Measurements from ENCODE around the gene NT5C1A.

NT5C1A gene

DNA sequence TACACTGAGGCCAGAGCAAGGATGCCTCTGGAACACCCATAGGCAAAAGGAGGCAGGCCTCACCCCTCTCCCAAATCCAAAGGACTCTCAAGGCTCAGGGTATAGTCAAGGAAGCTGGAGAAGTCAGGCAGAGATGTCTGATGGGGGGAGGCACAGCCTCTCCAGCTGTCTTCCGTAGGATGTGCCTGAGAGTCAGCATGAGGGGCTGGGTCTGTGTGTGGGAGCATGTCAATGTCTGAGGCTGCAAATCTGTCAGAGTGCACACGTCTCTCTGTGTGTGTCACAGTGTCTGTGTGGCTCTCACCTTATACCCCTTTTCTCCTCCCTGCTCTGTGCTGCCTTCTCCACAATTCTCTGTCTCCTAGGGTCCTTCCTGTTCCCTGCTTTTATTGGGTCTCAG is 15.3 kb upstream of the NT5C1A start:
- ChIA-PET POLR2A (no interaction called here), CTCF (interaction anchor here (1.6 to 2.7 kb wide), 2 partner anchors 14 to 29 kb away, joined by 6 to 12 read pairs; partner anchors contain the start of gene NT5C1A)
- TF ChIP-seq, protein P1, sequence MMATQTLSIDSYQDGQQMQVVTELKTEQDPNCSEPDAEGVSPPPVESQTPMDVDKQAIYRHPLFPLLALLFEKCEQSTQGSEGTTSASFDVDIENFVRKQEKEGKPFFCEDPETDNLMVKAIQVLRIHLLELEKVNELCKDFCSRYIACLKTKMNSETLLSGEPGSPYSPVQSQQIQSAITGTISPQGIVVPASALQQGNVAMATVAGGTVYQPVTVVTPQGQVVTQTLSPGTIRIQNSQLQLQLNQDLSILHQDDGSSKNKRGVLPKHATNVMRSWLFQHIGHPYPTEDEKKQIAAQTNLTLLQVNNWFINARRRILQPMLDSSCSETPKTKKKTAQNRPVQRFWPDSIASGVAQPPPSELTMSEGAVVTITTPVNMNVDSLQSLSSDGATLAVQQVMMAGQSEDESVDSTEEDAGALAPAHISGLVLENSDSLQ (IDR thresholded peaks at IDR 0.05) = no peak
- TF ChIP-seq FOXK2 (IDR thresholded peaks at IDR 0.05) (no peak), NFRKB (IDR thresholded peaks at IDR 0.05) (no peak), HDGF (IDR thresholded peaks at IDR 0.05; ENCODE audit: borderline replicate concordance) (no peak), ELF4 (IDR thresholded peaks at IDR 0.05) (no peak), L3MBTL2 (conservative IDR thresholded peaks at IDR 0.05) (no peak)
- no peak for DNase-seq (ENCODE audit: extremely low spot score)

GRCh38 chr1:39685071-39685470 is 13.2 kb upstream of the NT5C1A start:
- TF ChIP-seq L3MBTL2 (conservative IDR thresholded peaks at IDR 0.05) (no peak), CTBP1 (IDR thresholded peaks at IDR 0.05; ENCODE audit: borderline replicate concordance) (no peak), ARNT (IDR thresholded peaks at IDR 0.05) (no peak), FOXK2 (IDR thresholded peaks at IDR 0.05) (no peak), TARDBP (IDR thresholded peaks at IDR 0.05) (no peak)
- POLR2A ChIA-PET = no interaction called here
- CTCF ChIA-PET = no interaction called here
- DNase-seq (ENCODE audit: extremely low spot score) = no peak

DNA sequence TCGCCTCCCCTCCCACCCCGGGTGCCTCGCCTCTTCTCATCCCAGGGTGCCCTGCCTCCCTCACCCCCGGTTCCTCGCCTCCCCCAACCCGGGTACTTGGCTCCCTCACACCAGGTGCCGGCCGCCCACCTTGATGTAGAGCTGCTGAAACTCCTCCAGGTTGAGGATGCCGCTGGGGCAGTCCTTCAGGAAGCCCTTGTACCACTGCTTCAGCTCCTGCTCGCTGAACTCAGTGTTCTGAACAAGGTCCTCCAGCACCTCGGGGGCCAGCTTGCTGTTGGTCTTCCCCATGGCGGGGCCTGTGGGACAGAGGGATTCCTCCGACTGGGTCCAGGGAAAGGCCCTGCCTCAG is 12.4 kb upstream of the NT5C1A start:
- ChIA-PET CTCF (interaction anchor here (1.0 kb wide), 1 partner anchor 12 kb away, joined by 5 read pairs; the partner anchor contains the start of gene NT5C1A), POLR2A (no interaction called here)
- TF ChIP-seq, protein P1 (IDR thresholded peaks at IDR 0.05) = no peak
- TF ChIP-seq BHLHE40 (IDR thresholded peaks at IDR 0.05; ENCODE audit: borderline replicate concordance) (no peak), ZNF384 (IDR thresholded peaks at IDR 0.05) (no peak), FOXA1 (IDR thresholded peaks at IDR 0.05) (no peak), SUZ12 (IDR thresholded peaks at IDR 0.05) (no peak), SP1 (IDR thresholded peaks at IDR 0.05) (no peak), ARNT (IDR thresholded peaks at IDR 0.05) (no peak), TARDBP (IDR thresholded peaks at IDR 0.05) (no peak), LEF1 (IDR thresholded peaks at IDR 0.05; ENCODE audit: borderline replicate concordance) (no peak), CTBP1 (IDR thresholded peaks at IDR 0.05; ENCODE audit: borderline replicate concordance) (no peak)
- DNase-seq (ENCODE audit: extremely low spot score) = no peak

GRCh38 chr1:39683591-39684312 is 11.8 kb upstream of the NT5C1A start:
- CTCF ChIA-PET = interaction anchor here (1.0 kb wide), 1 partner anchor 12 kb away, joined by 5 read pairs; the partner anchor contains the start of gene NT5C1A
- POLR2A ChIA-PET = no interaction called here
- no peak for DNase-seq (ENCODE audit: extremely low spot score)
- TF ChIP-seq, protein P1 (IDR thresholded peaks at IDR 0.05) = no peak
- TF ChIP-seq HDGF (IDR thresholded peaks at IDR 0.05; ENCODE audit: borderline replicate concordance) (no peak), ARNT (IDR thresholded peaks at IDR 0.05) (no peak), SUZ12 (IDR thresholded peaks at IDR 0.05) (no peak), CTBP1 (IDR thresholded peaks at IDR 0.05; ENCODE audit: borderline replicate concordance) (no peak), L3MBTL2 (conservative IDR thresholded peaks at IDR 0.05) (no peak), NFRKB (IDR thresholded peaks at IDR 0.05) (no peak), FOXM1 (IDR thresholded peaks at IDR 0.05; ENCODE audit: borderline replicate concordance) (no peak), FOXA1 (IDR thresholded peaks at IDR 0.05) (no peak), BHLHE40 (IDR thresholded peaks at IDR 0.05; ENCODE audit: borderline replicate concordance) (no peak), FOXK2 (IDR thresholded peaks at IDR 0.05) (no peak), SP1 (IDR thresholded peaks at IDR 0.05) (no peak), TARDBP (IDR thresholded peaks at IDR 0.05) (no peak), ELF4 (IDR thresholded peaks at IDR 0.05) (no peak), LEF1 (IDR thresholded peaks at IDR 0.05; ENCODE audit: borderline replicate concordance) (no peak)

- CTCF ChIA-PET = interaction anchor here (1.4 to 1.9 kb wide), 2 partner anchors 10 to 24 kb away, joined by 4 to 8 read pairs; partner anchors contain the start of gene NT5C1A
These were observed 10.1 kb upstream of the NT5C1A start for GRCh38 chr1:39681999-39682398.

DNA sequence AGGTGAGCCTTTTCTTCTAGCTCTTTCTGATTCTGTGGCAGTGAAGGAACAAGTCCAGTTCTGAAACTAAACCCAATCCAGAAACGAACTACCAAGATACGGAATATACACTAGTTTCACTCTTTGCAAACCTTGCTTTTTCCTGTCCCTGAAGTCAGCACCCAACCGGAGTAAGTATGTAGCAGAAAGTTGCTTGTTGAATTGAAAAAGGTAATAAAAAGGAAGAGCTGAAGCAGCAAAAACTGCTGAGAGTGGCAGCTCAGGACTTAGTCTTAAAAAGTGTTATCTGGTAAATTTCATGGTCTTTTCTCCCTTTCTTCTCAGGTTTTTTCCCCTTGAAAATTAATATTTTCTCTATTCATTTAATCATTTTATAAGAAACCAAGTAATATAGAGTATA is 9.4 kb upstream of the NT5C1A start:
- no peak for DNase-seq (ENCODE audit: extremely low spot score)
- TF ChIP-seq FOXM1 (IDR thresholded peaks at IDR 0.05; ENCODE audit: borderline replicate concordance) (no peak), SP1 (IDR thresholded peaks at IDR 0.05) (no peak), TARDBP (IDR thresholded peaks at IDR 0.05) (no peak), FOXA1 (IDR thresholded peaks at IDR 0.05) (no peak), FOXK2 (IDR thresholded peaks at IDR 0.05) (no peak), L3MBTL2 (conservative IDR thresholded peaks at IDR 0.05) (no peak), BHLHE40 (IDR thresholded peaks at IDR 0.05; ENCODE audit: borderline replicate concordance) (no peak), LEF1 (IDR thresholded peaks at IDR 0.05; ENCODE audit: borderline replicate concordance) (no peak), CTBP1 (IDR thresholded peaks at IDR 0.05; ENCODE audit: borderline replicate concordance) (no peak), HDGF (IDR thresholded peaks at IDR 0.05; ENCODE audit: borderline replicate concordance) (no peak), SUZ12 (IDR thresholded peaks at IDR 0.05) (no peak), ELF4 (IDR thresholded peaks at IDR 0.05) (no peak), ARNT (IDR thresholded peaks at IDR 0.05) (no peak), NFRKB (IDR thresholded peaks at IDR 0.05) (no peak), ZNF384 (IDR thresholded peaks at IDR 0.05) (no peak)
- TF ChIP-seq, protein P1 (IDR thresholded peaks at IDR 0.05) = no peak
- ChIA-PET CTCF (interaction anchor here (1.4 to 1.9 kb wide), 2 partner anchors 9 to 23 kb away, joined by 4 to 8 read pairs; partner anchors contain the start of gene NT5C1A), POLR2A (interaction anchor here (1.4 kb wide), 1 partner anchor 10 kb away, joined by 6 read pairs; no protein-coding TSS in a partner anchor)

More at GRCh38 chr1:39681999-39682398, 10.1 kb upstream of the NT5C1A start:
- TF ChIP-seq L3MBTL2 (conservative IDR thresholded peaks at IDR 0.05) = no peak
- TF ChIP-seq CTBP1 (IDR thresholded peaks at IDR 0.05; ENCODE audit: borderline replicate concordance) = no peak
- no peak for TF ChIP-seq FOXA1 (IDR thresholded peaks at IDR 0.05)
- no peak for TF ChIP-seq LEF1 (IDR thresholded peaks at IDR 0.05; ENCODE audit: borderline replicate concordance)
- TF ChIP-seq HDGF (IDR thresholded peaks at IDR 0.05; ENCODE audit: borderline replicate concordance) = no peak
- no peak for TF ChIP-seq ELF4 (IDR thresholded peaks at IDR 0.05)
- no peak for TF ChIP-seq ZNF384 (IDR thresholded peaks at IDR 0.05)
- no peak for TF ChIP-seq SP1 (IDR thresholded peaks at IDR 0.05)
- DNase-seq (ENCODE audit: extremely low spot score) = no peak
- POLR2A ChIA-PET = interaction anchor here (1.4 kb wide), 1 partner anchor 11 kb away, joined by 6 read pairs; no protein-coding TSS in a partner anchor
